ENCODE measurements around the gene ADAM19. TPM values are rescaled to one million over a fixed set of nuclear protein-coding genes. Genes with fewer than 3 reads are reported as not detected.
A peak's percentile ranks its signal among the peaks of the same experiment; 100 is the strongest.

The ADAM19 gene
- total RNA-seq, 1 experiment from 2014 or later: 62.9 TPM

DNA sequence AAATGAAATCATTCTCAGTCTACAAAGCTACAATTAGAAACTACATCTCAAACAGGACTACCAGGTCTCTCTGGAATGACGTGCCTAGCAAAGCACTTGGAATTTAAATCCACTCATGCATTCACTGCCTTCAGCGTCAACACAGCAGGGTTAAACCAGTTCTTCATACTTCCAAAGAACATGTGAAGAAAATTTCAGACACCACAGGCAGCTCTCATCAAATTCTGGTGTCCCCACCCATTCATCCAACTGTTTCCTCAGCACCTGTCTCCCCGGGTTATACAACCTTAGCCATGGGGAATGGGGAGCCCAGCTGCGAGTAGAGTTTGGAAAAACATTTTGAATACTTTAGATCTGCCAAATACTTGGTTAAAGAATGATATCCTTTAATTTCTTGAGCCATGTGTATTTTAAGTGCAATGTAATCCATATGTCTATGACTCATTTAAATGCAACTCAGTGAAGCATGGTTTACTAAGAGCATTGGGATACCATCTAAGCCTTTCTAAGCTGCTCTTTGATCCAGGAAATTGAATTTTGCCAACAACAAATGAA, 17.5 kb downstream of the ADAM19 start:
- Histone ChIP-seq H3K36me3 (ENCODE audit: control insufficient read depth, insufficient read depth, low read length) (no peaks in the 10 kb centered on the region), H3K9me3 (no peaks in the 10 kb centered on the region), H3K4me1 (peaks cover 37% of the 10 kb centered on the region), H3K4me3 (ENCODE audit: low read depth, low read length) (no peak overlapping the region), H3K27me3 (replicated peaks; ENCODE audit: control insufficient read depth, insufficient read depth, low read length) (no peaks in the 10 kb centered on the region)
- Mint-ChIP-seq H3K27me3 (ENCODE audit: insufficient read depth, unreplicated experiment) (no peaks in the 10 kb centered on the region), H3K4me1 (ENCODE audit: low read depth, unreplicated experiment) (peaks cover 36% of the 10 kb centered on the region), H3K36me3 (ENCODE audit: insufficient read depth, unreplicated experiment) (peaks cover 45% of the 10 kb centered on the region), H3K9me3 (ENCODE audit: unreplicated experiment) (no peaks in the 10 kb centered on the region), H3K27ac (ENCODE audit: unreplicated experiment) (no peak overlapping the region), H3K4me3 (ENCODE audit: unreplicated experiment) (no peak overlapping the region)
- TF ChIP-seq, protein P1, sequence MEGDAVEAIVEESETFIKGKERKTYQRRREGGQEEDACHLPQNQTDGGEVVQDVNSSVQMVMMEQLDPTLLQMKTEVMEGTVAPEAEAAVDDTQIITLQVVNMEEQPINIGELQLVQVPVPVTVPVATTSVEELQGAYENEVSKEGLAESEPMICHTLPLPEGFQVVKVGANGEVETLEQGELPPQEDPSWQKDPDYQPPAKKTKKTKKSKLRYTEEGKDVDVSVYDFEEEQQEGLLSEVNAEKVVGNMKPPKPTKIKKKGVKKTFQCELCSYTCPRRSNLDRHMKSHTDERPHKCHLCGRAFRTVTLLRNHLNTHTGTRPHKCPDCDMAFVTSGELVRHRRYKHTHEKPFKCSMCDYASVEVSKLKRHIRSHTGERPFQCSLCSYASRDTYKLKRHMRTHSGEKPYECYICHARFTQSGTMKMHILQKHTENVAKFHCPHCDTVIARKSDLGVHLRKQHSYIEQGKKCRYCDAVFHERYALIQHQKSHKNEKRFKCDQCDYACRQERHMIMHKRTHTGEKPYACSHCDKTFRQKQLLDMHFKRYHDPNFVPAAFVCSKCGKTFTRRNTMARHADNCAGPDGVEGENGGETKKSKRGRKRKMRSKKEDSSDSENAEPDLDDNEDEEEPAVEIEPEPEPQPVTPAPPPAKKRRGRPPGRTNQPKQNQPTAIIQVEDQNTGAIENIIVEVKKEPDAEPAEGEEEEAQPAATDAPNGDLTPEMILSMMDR (IDR thresholded peaks at IDR 0.05; ENCODE audit: insufficient read depth in 1 of 2, low read depth in 1 of 2, low read length in 1 of 2, severe bottlenecking in 1 of 2, unreplicated experiment in 1 of 2): no peak
- intact Hi-C loops (cut with micrococcal nuclease; ENCODE audit: unreplicated experiment): loop anchor here (1.0 kb wide), 1 partner anchor 40 kb away; no protein-coding TSS in a partner anchor
- ChIA-PET CTCF (interaction anchor here (0.6 to 0.7 kb wide), 2 partner anchors 40 to 79 kb away, joined by 3 to 9 read pairs; no protein-coding TSS in a partner anchor), POLR2A (no interaction called here)
- no TSS peak for BruUV-seq (replicated peaks)
- peak in 1 of 2 experiments; percentile 41 for DNase-seq

DNA sequence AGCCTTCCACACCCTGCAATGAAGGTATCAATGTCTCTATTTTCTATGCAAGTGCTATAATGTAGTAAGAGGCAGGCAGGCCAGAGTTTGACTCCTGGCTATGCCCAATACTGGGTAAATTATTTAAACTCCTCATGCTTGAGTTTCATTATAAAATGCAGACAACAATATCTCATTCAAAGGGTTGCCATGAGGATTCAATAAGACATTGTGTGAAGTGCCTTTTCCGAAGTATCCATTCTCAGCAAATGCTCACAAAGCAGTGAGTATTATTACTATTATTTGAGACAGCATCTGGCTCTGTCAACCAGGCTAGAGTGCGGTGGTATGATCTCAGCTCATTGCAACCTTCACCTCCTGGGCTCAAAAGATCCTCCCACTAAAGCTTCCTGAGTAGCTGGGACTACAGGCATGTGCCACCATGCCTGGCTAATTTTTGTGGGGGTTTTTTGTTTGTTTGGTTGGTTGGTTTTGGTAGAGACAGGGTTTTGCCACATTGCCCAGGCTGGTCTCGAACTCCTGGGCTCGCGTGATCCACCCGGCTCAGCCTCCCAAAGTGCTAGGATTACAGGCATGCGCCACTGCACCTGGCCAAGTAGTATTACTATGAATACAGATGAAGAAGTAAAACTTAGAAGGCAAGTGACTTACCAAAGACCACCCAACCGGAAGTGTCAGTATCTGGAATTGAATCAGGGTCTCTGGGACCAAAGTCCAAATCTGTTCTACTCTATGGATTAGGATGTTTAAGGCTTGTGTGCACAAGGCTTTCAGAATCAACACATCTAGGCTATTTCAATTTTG, 18.8 kb downstream of the ADAM19 start:
- Mint-ChIP-seq H3K27ac (ENCODE audit: unreplicated experiment) (no peak overlapping the region), H3K9me3 (ENCODE audit: unreplicated experiment) (no peaks in the 10 kb centered on the region), H3K27me3 (ENCODE audit: insufficient read depth, unreplicated experiment) (no peaks in the 10 kb centered on the region), H3K4me3 (ENCODE audit: unreplicated experiment) (no peak overlapping the region), H3K36me3 (ENCODE audit: insufficient read depth, unreplicated experiment) (peaks cover 47% of the 10 kb centered on the region), H3K4me1 (ENCODE audit: low read depth, unreplicated experiment) (peaks cover 31% of the 10 kb centered on the region)
- TF ChIP-seq, protein P1 (IDR thresholded peaks at IDR 0.05; ENCODE audit: insufficient read depth in 1 of 2, low read depth in 1 of 2, low read length in 1 of 2, severe bottlenecking in 1 of 2, unreplicated experiment in 1 of 2): no peak
- no peaks in the 10 kb centered on the region for H3K27me3 ChIP-seq (replicated peaks; ENCODE audit: control insufficient read depth, insufficient read depth, low read length)
- no TSS peak for BruUV-seq (replicated peaks)
- H3K9me3 ChIP-seq: no peaks in the 10 kb centered on the region
- CTCF ChIA-PET: no interaction called here
- POLR2A ChIA-PET: no interaction called here
- H3K4me3 ChIP-seq (ENCODE audit: low read depth, low read length): no peak overlapping the region
- H3K4me1 ChIP-seq: peaks cover 37% of the 10 kb centered on the region
- no peaks in the 10 kb centered on the region for H3K36me3 ChIP-seq (ENCODE audit: control insufficient read depth, insufficient read depth, low read length)
- intact Hi-C loops (cut with micrococcal nuclease; ENCODE audit: unreplicated experiment): no loop called here
- no peak for DNase-seq

GRCh38 chr5:157555037-157555640, 20.4 kb downstream of the ADAM19 start:
- peak in 1 of 2 experiments; percentile 43 for DNase-seq
- ChIA-PET CTCF (interaction anchor here (0.6 kb wide), 1 partner anchor 163 kb away, joined by 3 read pairs; no protein-coding TSS in a partner anchor), POLR2A (no interaction called here)
- Mint-ChIP-seq H3K27ac (ENCODE audit: unreplicated experiment) (peak overlapping the region; percentile 58), H3K4me3 (ENCODE audit: unreplicated experiment) (no peak overlapping the region), H3K4me1 (ENCODE audit: low read depth, unreplicated experiment) (peaks cover 31% of the 10 kb centered on the region), H3K27me3 (ENCODE audit: insufficient read depth, unreplicated experiment) (no peaks in the 10 kb centered on the region), H3K9me3 (ENCODE audit: unreplicated experiment) (no peaks in the 10 kb centered on the region), H3K36me3 (ENCODE audit: insufficient read depth, unreplicated experiment) (peaks cover 48% of the 10 kb centered on the region)
- intact Hi-C loops (cut with micrococcal nuclease; ENCODE audit: unreplicated experiment): loop anchor here (2.0 kb wide), 1 partner anchor 20 kb away; the partner anchor contains the start of gene ADAM19
- Histone ChIP-seq H3K4me1 (peaks cover 45% of the 10 kb centered on the region), H3K4me3 (ENCODE audit: low read depth, low read length) (no peak overlapping the region), H3K27me3 (replicated peaks; ENCODE audit: control insufficient read depth, insufficient read depth, low read length) (no peaks in the 10 kb centered on the region), H3K9me3 (no peaks in the 10 kb centered on the region), H3K36me3 (ENCODE audit: control insufficient read depth, insufficient read depth, low read length) (no peaks in the 10 kb centered on the region)
- TF ChIP-seq, protein P1 (IDR thresholded peaks at IDR 0.05; ENCODE audit: insufficient read depth in 1 of 2, low read depth in 1 of 2, low read length in 1 of 2, severe bottlenecking in 1 of 2, unreplicated experiment in 1 of 2): no peak
- BruUV-seq (replicated peaks): no TSS peak

Data from Caco-2 (cell line).